Lung (tissue), 12 donors: ENCODE data around the gene PRICKLE1. TPM values are rescaled to one million over a fixed set of nuclear protein-coding genes. Genes with fewer than 3 reads are reported as not detected.

ENCODE experiments used
- ATAC-seq: fragments of 200-7000 bp; cut with Tn5 transposase; one replicate; pipeline ENCODE4 v1.9.1; 2020; ENCODE audit warnings: moderate number of reproducible peaks; ENCODE audit not compliant: insufficient read depth, low FRiP score
- DNase-seq, 3 donors: peaks; one replicate each; pipeline ENCODE4 v3.0.0-alpha.2; 2013 to 2017
- H3K27ac ChIP-seq, 2 donors: one replicate each; pipeline ENCODE4 v1.5.1; 2013; ENCODE audit warnings: mild to moderate bottlenecking in 2 of 2, moderate library complexity in 2 of 2, control low read depth in 1 of 2, inconsistent platforms in 1 of 2, low read depth in 1 of 2, low read length in 1 of 2
- H3K27me3 ChIP-seq, 3 donors: one replicate each; pipeline ENCODE4 v1.5.1; 2013; ENCODE audit warnings: low read length in 2 of 3; ENCODE audit not compliant: control insufficient read depth in 3 of 3, insufficient read depth in 3 of 3
- H3K36me3 ChIP-seq, 4 donors: one replicate each; pipeline ENCODE4 v1.5.1; 2013; ENCODE audit warnings: low read length in 4 of 4, mild to moderate bottlenecking in 1 of 4, moderate library complexity in 1 of 4; ENCODE audit not compliant: control insufficient read depth in 4 of 4, insufficient read depth in 4 of 4
- H3K4me1 ChIP-seq, 5 donors: one replicate each; pipeline ENCODE4 v1.5.1; 2013; ENCODE audit warnings: low read length in 5 of 5, mild to moderate bottlenecking in 2 of 5, moderate library complexity in 1 of 5; ENCODE audit not compliant: control insufficient read depth in 5 of 5, insufficient read depth in 5 of 5
- H3K4me3 ChIP-seq: one replicate; pipeline ENCODE4 v1.5.1; 2013; ENCODE audit warnings: mild to moderate bottlenecking, control low read depth, moderate library complexity
- H3K9ac ChIP-seq, 2 donors: one replicate each; pipeline ENCODE4 v1.5.1; 2013; ENCODE audit warnings: low read length in 2 of 2, control low read depth in 1 of 2; ENCODE audit not compliant: insufficient read depth in 1 of 2
- H3K9me3 ChIP-seq, 4 donors: one replicate each; pipeline ENCODE4 v1.5.1; 2013; ENCODE audit warnings: low read length in 3 of 4, mild to moderate bottlenecking in 1 of 4, moderate library complexity in 1 of 4; ENCODE audit not compliant: control insufficient read depth in 4 of 4, insufficient read depth in 3 of 4
- WGBS, 2 donors: extraction: QIAGEN DNeasy Blood & Tissue Kit; methylation state at CpG; one replicate each; pipeline ENCODE4 v1.1.7; 2013; 5-methylcytosine and 5-hydroxymethylcytosine counted together
- polyA plus RNA-seq, 2 donors: library from polyadenylated mRNA; stranded (reverse); fragments of 200-250 nt; gene quantifications; one replicate each; pipeline ENCODE4 v1.2.1, GENCODE V29; 2013
- total RNA-seq, 2 donors: library from RNA; depleted of rRNA in 1 of 2; stranded (reverse); fragments of >200 nt in 1 of 2; gene quantifications; one replicate each; pipeline ENCODE4 v1.2.1, GENCODE V29; 2014 to 2021
- TF ChIP-seq, protein P1 (sequence below): IDR thresholded peaks from 2 replicates; pipeline ENCODE4 v1.5.1; 2012; ENCODE audit warnings: mild to moderate bottlenecking; ENCODE audit errors: control extremely low read depth, extremely low read depth
- donor health status: control.
- donor health status: control.
- donor health status: Bipolar disorder and iron deficiency.
- donor health status: healthy.
- donor health status: DM: yes; HTN: yes; CAD: no.

The PRICKLE1 gene
- total and polyA plus RNA-seq, 4 donors: 2.1 to 60.1 (median 7.8) TPM

DNA sequence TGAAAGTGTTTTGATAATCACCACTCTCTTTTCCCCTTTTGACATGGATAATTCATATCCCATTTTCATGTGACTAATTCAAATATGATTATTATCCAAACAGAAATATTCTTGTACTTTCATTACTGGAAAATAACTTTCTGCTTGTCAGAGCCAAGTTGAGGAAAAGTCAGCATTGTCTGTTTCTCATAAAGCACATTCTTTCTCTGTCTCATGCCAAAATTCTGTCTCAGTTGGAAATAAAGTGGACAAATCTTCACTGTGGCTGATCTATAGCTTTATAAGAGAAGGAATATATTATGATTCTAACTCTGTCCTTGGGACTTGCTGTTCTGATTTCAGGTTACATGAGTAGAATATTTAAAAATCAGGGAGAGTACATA is 22.7 kb upstream of the PRICKLE1 start:
- peaks cover 0 to 4% (median under 1%) of the 10 kb centered on the region in 4 donors for H3K9me3 ChIP-seq
- TF ChIP-seq, protein P1, sequence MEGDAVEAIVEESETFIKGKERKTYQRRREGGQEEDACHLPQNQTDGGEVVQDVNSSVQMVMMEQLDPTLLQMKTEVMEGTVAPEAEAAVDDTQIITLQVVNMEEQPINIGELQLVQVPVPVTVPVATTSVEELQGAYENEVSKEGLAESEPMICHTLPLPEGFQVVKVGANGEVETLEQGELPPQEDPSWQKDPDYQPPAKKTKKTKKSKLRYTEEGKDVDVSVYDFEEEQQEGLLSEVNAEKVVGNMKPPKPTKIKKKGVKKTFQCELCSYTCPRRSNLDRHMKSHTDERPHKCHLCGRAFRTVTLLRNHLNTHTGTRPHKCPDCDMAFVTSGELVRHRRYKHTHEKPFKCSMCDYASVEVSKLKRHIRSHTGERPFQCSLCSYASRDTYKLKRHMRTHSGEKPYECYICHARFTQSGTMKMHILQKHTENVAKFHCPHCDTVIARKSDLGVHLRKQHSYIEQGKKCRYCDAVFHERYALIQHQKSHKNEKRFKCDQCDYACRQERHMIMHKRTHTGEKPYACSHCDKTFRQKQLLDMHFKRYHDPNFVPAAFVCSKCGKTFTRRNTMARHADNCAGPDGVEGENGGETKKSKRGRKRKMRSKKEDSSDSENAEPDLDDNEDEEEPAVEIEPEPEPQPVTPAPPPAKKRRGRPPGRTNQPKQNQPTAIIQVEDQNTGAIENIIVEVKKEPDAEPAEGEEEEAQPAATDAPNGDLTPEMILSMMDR: no peak
- no peak overlapping the region for H3K27ac ChIP-seq
- H3K9ac ChIP-seq: no peak overlapping the region
- no peak for ATAC-seq
- no peak overlapping the region for H3K4me3 ChIP-seq
- peak in 1 of 3 donors; percentile 26 for DNase-seq
- H3K36me3 ChIP-seq: no peaks in the 10 kb centered on the region
- no peaks in the 10 kb centered on the region for H3K4me1 ChIP-seq
- no peaks in the 10 kb centered on the region for H3K27me3 ChIP-seq

DNA sequence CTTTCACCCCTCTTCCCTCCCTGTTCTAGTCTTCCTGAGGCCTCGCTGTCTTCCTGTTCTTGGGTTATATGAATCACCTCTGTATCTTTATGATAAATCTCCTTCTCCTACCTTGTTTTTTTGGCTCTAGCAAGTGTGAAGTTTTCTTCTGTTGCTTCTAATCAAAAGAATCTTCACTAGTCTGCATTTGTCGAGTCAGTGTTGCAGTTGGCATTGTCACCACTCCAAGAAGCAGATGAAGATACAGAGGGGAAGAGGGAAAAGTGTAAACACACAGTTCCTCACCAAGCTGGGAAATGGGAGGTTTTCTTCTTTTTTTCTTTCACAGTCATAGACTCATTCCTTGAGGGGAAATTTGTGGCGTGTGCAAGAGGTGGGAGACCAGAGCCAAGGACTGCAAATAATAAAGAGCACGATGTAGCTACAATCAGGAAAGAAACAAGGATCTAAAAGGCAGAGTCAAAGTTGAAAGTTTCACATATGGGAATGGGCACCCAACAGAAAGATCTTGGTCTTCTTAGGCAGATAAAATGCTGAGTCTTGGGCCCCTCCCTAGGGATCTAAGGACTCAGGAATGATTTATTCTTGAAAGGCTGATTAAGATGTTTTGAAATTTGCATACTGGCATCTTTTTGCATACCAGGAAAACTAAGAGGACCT is 22.2 kb upstream of the PRICKLE1 start:
- no peak overlapping the region for H3K27ac ChIP-seq
- no peaks in the 10 kb centered on the region for H3K27me3 ChIP-seq
- peaks cover 0 to 4% (median 0%) of the 10 kb centered on the region in 4 donors for H3K9me3 ChIP-seq
- H3K9ac ChIP-seq: no peak overlapping the region
- TF ChIP-seq, protein P1: no peak
- H3K4me1 ChIP-seq: no peaks in the 10 kb centered on the region
- DNase-seq: no peak
- no peak for ATAC-seq
- WGBS, 2 donors: 68 to 84% methylated on average over 4 of the region's 4 CpGs
- H3K36me3 ChIP-seq: no peaks in the 10 kb centered on the region
- H3K4me3 ChIP-seq: no peak overlapping the region

DNA sequence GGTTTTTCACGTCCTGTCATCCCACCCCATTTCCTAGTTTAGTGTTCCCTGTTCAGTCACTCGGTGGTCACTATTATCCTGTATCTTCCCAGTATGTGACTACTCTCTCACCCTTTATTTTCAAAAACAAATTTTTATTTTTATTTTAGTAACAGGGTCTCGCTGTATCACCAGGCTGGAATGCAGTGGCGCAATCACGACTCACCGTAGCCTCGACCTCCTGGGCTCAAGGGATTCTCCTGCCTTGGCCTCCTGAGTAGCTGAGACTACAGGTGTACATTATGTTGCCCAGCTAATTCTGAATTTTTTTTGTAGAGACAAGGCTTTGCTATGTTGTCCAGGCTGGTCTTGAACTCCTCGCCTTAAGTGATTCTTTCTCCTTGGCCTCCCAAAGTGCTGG is 20.1 kb upstream of the PRICKLE1 start:
- Histone ChIP-seq H3K27ac (no peak overlapping the region), H3K27me3 (no peaks in the 10 kb centered on the region), H3K4me3 (no peak overlapping the region), H3K9me3 (peaks cover 0 to 4% (median 0%) of the 10 kb centered on the region in 4 donors), H3K9ac (no peak overlapping the region), H3K36me3 (no peaks in the 10 kb centered on the region), H3K4me1 (no peaks in the 10 kb centered on the region)
- DNase-seq (no peak), ATAC-seq (no peak)
- WGBS, 2 donors: 92 to 96% methylated on average over 8 of the region's 8 CpGs
- TF ChIP-seq, protein P1: no peak
